Measurements from ENCODE around the gene VWF.
"Not testable (repeated sequence)": the region's sequence is repeated elsewhere in the genome, so short reads cannot be mapped to it uniquely, and the experiment has no call there.

VWF gene

GRCh38 chr12:6124411-6125309 is at the start of gene VWF:
TSS of gene VWF (minus strand) at chr12:6124670. CDS start at chr12:6123196, 1,474 bp downstream.
- no peak for DNase-seq (ENCODE audit: low read depth)

GRCh38 chr12:6172862-6173261 is 48.4 kb upstream of the VWF start:
- DNase-seq (ENCODE audit: low read depth) = no peak

- DNase-seq (ENCODE audit: low read depth) = no peak
These were observed 47.6 kb upstream of the VWF start for GRCh38 chr12:6172086-6172485.

GRCh38 chr12:6171409-6172015 is 47.0 kb upstream of the VWF start:
- no peak for DNase-seq (ENCODE audit: low read depth)

- DNase-seq (ENCODE audit: low read depth) = peak; percentile 97
These were observed 43.1 kb upstream of the VWF start for GRCh38 chr12:6167327-6168280.

- DNase-seq (ENCODE audit: low read depth) = no peak
These were observed 42.3 kb upstream of the VWF start for GRCh38 chr12:6166808-6167207.

GRCh38 chr12:6165395-6165794 is 40.9 kb upstream of the VWF start:
- DNase-seq (ENCODE audit: low read depth) = no peak

GRCh38 chr12:6163416-6164060 is 39.1 kb upstream of the VWF start:
- DNase-seq (ENCODE audit: low read depth) = no peak

GRCh38 chr12:6161124-6161882 is 36.8 kb upstream of the VWF start:
- no peak for DNase-seq (ENCODE audit: low read depth)

GRCh38 chr12:6160049-6160649 is 35.7 kb upstream of the VWF start:
- not testable (repeated sequence) for DNase-seq (ENCODE audit: low read depth)

GRCh38 chr12:6159166-6160011 is 34.9 kb upstream of the VWF start:
- DNase-seq (ENCODE audit: low read depth) = not testable (repeated sequence)

GRCh38 chr12:6158749-6159148 is 34.3 kb upstream of the VWF start:
- no peak for DNase-seq (ENCODE audit: low read depth)

- no peak for DNase-seq (ENCODE audit: low read depth)
These were observed 33.8 kb upstream of the VWF start for GRCh38 chr12:6158255-6158654.

GRCh38 chr12:6157482-6157881 is 33.0 kb upstream of the VWF start:
- no peak for DNase-seq (ENCODE audit: low read depth)

- DNase-seq (ENCODE audit: low read depth) = no peak
These were observed 30.4 kb upstream of the VWF start for GRCh38 chr12:6154730-6155459.

- DNase-seq (ENCODE audit: low read depth) = not testable (repeated sequence)
These were observed 24.3 kb upstream of the VWF start for GRCh38 chr12:6148722-6149121.

GRCh38 chr12:6148061-6148460 is 23.6 kb upstream of the VWF start:
- no peak for DNase-seq (ENCODE audit: low read depth)

GRCh38 chr12:6146951-6147350 is 22.5 kb upstream of the VWF start:
- no peak for DNase-seq (ENCODE audit: low read depth)

GRCh38 chr12:6146509-6146908 is 22.0 kb upstream of the VWF start:
- no peak for DNase-seq (ENCODE audit: low read depth)

All from ELR (cell line).